WTC11 (cell line): ENCODE measurements around the gene HLA-F.
A peak's percentile ranks its signal among the peaks of the same experiment; 100 is the strongest.

Experiments
- ETV6 ChIP-seq: sonication (generic); formaldehyde crosslinking; IDR thresholded peaks from 2 replicates; pipeline ENCODE4 v1.8.1; 2022; ENCODE audit warnings: mild to moderate bottlenecking, missing genetic modification reagents
- GABPB1 ChIP-seq: sonication (generic); formaldehyde crosslinking; IDR thresholded peaks from 2 replicates; pipeline ENCODE4 v1.8.1; 2023; ENCODE audit warnings: mild to moderate bottlenecking, missing genetic modification reagents
- NFYB ChIP-seq: sonication (generic); formaldehyde crosslinking; conservative IDR thresholded peaks from 2 replicates; pipeline ENCODE4 v1.8.0; 2022; ENCODE audit warnings: low read depth, missing genetic modification reagents
- TEAD4 ChIP-seq: sonication (generic); formaldehyde crosslinking; IDR thresholded peaks from 2 replicates; pipeline ENCODE4 v1.8.0; 2022; ENCODE audit warnings: mild to moderate bottlenecking, missing genetic modification reagents
- TP53 ChIP-seq: sonication (generic); formaldehyde crosslinking; IDR thresholded peaks from 2 replicates; pipeline ENCODE4 v1.8.1; 2023; ENCODE audit warnings: mild to moderate bottlenecking, missing genetic modification reagents
- ZNF121 ChIP-seq: sonication (generic); formaldehyde crosslinking; IDR thresholded peaks from 2 replicates; pipeline ENCODE4 v1.8.0; 2023; ENCODE audit warnings: missing genetic modification reagents
- TF ChIP-seq, protein P1 (sequence below): fragments of 200-600 bp; IDR thresholded peaks from 2 replicates; pipeline ENCODE4 v1.8.0; 2022; ENCODE audit warnings: antibody characterized with exemption
- TF ChIP-seq, protein P2 (sequence below): sonication (generic); formaldehyde crosslinking; IDR thresholded peaks from 2 replicates; pipeline ENCODE4 v1.8.1; 2023; ENCODE audit warnings: mild to moderate bottlenecking, missing genetic modification reagents, moderate library complexity

DNA sequence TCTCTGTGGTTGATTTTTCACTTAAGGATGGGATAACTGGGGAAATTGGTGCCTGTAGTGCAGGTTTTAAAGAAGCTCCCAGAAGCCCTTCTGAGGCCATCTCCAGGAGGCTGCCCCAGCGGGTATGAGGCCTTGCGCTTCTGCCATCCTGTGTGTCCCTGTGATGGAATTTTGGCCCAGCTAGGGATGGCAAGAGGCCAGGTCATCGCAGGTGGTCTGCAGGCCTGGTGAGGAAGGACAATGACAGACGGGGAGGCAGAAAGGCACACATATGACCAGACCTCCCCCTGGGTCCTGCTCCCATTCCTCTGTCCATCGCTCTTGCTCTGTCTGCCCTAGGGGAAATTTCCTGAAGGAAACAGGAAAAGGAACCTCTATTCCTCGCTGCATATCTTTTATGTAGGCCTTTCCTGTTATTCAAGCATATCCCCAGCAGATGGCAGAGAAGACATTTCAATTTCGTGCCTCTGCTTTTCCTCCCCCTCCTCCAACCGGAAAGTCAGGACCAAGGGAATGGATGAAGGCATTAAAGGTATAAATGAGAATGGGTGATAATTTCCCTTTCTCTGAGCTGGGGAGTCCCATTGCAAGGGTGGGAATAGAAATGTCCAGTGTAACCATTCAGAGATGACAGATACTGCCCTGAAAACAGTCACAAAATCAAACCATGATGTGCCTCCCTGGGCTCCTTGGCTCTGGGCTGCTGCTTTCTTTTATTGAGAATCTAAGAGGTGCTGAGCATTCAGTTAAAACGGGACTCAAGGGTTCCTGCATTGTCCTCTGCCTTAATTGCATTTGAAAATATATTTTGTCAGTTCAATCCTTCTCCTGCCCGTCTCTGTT lies 17.6 kb upstream of the HLA-F start:
- TF ChIP-seq, protein P1, sequence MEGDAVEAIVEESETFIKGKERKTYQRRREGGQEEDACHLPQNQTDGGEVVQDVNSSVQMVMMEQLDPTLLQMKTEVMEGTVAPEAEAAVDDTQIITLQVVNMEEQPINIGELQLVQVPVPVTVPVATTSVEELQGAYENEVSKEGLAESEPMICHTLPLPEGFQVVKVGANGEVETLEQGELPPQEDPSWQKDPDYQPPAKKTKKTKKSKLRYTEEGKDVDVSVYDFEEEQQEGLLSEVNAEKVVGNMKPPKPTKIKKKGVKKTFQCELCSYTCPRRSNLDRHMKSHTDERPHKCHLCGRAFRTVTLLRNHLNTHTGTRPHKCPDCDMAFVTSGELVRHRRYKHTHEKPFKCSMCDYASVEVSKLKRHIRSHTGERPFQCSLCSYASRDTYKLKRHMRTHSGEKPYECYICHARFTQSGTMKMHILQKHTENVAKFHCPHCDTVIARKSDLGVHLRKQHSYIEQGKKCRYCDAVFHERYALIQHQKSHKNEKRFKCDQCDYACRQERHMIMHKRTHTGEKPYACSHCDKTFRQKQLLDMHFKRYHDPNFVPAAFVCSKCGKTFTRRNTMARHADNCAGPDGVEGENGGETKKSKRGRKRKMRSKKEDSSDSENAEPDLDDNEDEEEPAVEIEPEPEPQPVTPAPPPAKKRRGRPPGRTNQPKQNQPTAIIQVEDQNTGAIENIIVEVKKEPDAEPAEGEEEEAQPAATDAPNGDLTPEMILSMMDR, result no peak; the same call in 1 of the 2 replicates
- TF ChIP-seq, protein P2, sequence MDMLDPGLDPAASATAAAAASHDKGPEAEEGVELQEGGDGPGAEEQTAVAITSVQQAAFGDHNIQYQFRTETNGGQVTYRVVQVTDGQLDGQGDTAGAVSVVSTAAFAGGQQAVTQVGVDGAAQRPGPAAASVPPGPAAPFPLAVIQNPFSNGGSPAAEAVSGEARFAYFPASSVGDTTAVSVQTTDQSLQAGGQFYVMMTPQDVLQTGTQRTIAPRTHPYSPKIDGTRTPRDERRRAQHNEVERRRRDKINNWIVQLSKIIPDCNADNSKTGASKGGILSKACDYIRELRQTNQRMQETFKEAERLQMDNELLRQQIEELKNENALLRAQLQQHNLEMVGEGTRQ, result no peak
- TF ChIP-seq TP53 (no peak), ETV6 (CRISPR knock-in tag) (peak; percentile 63; the same call in 1 of the 2 replicates), ZNF121 (CRISPR knock-in tag) (no peak), TEAD4 (no peak), NFYB (no peak), GABPB1 (CRISPR knock-in tag) (no peak)
